Pancreas (tissue), 10 donors: ENCODE data around the gene CNOT4. TPM values are rescaled to one million over a fixed set of nuclear protein-coding genes. Genes with fewer than 3 reads are reported as not detected.
"Not testable (repeated sequence)": the region's sequence is repeated elsewhere in the genome, so short reads cannot be mapped to it uniquely, and the experiment has no call there.

Experiments
- ATAC-seq, 4 donors: fragments of 200-7000 bp; cut with Tn5 transposase; one replicate each; pipeline versions ENCODE4 v1.8.0 to v1.9.1; 2020; ENCODE audit warnings: mild to moderate bottlenecking in 4 of 4, moderate library complexity in 4 of 4
- DNase-seq, 6 donors: peaks; one replicate each; pipeline ENCODE4 v3.0.0-alpha.2; 2020
- FAIRE-seq: peaks from 2 replicates; lab custom pipeline; 2012; peaks lifted over from hg19 to GRCh38; lab: Jason Lieb, UNC
- H3K27ac ChIP-seq, 4 donors: fragments of 200-600 bp; sonication (generic); 1 replicate in 3 of 4; 2 replicates in 1 of 4; pipeline versions ENCODE4 v1.5.0 to v1.8.0; 2020
- H3K27me3 ChIP-seq, 4 donors: fragments of 200-600 bp; one replicate each; pipeline ENCODE4 v1.8.0; 2021
- H3K36me3 ChIP-seq, 3 donors: fragments of 200-600 bp; sonication (generic) in 1 of 3; one replicate each; pipeline versions ENCODE4 v1.5.0 to v1.8.0; 2020 to 2021
- H3K4me1 ChIP-seq, 3 donors: fragments of 200-600 bp; one replicate each; pipeline ENCODE4 v1.8.0; 2021
- H3K4me3 ChIP-seq, 4 donors: fragments of 200-600 bp; sonication (generic) in 2 of 4; one replicate each; pipeline versions ENCODE4 v1.5.0 to v1.8.0; 2020 to 2021
- H3K9me3 ChIP-seq, 4 donors: fragments of 200-600 bp; one replicate each; pipeline ENCODE4 v1.8.0; 2021
- WGBS, 2 donors: extraction: QIAGEN DNeasy Blood & Tissue Kit; methylation state at CpG; one replicate each; pipeline ENCODE4 v1.1.7; 2013; 5-methylcytosine and 5-hydroxymethylcytosine counted together
- intact Hi-C, 3 donors: fragments of 100-400 bp; cut with DNase I; formaldehyde crosslinking; loops; one replicate each; pipeline versions ENCODE4 v1.11.1 to v1.14.2; 2022
- polyA plus RNA-seq, 2 donors: library from polyadenylated mRNA; stranded (reverse); fragments of 200-250 nt; gene quantifications; one replicate each; pipeline ENCODE4 v1.2.3, GENCODE V29; 2013
- total RNA-seq, 6 donors: library from RNA; stranded (reverse); fragmentation: NEBNext Ultra II Directional in 4 of 6; extraction: Animal tissue kit (Norgen Biotek cat#: 25700) in 4 of 6; gene quantifications; one replicate each; pipeline versions ENCODE4 v1.2.1 to v1.2.4, GENCODE V29; 2021 to 2023
- TF ChIP-seq, protein P1 (sequence below), 4 donors: fragments of 200-600 bp; sonication (generic) in 3 of 4; IDR thresholded peaks; one replicate each; pipeline versions ENCODE4 v1.5.0 to v1.8.0; 2021; ENCODE audit warnings: antibody characterized with exemption in 4 of 4
- donor health status: healthy with polysubstance abuse.
- donor health status: DM: no; HTN: no; CAD: no; lungs with moderate emphysema.
- donor health status: DM: no; HTN: no; CAD: no.
- donor health status: control.
- donor health status: control.
- donor health status: Bipolar disorder and iron deficiency.
- donor health status: DM: yes; HTN: yes; CAD: no.
- donor health status: DM: no; HTN: no; CAD: no.
- donor health status: DM: no; HTN: no; CAD: no.
- donor health status: DM: yes; HTN: yes; CAD: no.

The CNOT4 gene
- total and polyA plus RNA-seq, 8 donors, result 5.5 to 15.0 (median 10.3) TPM

DNA sequence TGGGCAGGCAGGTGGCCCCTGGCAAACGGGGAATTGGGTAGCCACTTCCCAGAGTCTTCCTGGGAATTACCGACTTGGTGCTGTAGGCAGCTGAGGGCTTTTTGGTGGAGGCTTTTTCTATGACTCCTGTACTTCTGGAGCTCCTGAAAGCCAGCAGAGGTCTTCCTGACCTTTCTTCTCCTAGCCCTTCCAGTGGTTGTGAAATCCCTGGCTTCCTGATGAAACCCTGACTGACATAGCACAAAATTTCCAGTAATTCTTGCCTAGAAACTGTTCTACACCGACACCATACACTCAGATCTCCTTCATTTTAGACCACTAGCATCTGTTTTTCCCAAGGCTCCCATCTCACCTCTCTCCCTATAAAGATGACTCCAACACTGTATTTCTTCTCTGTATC lies 156.1 kb downstream of the CNOT4 start:
- peak in 1 of 4 donors; percentile 30 for ATAC-seq
- WGBS, 2 donors, result 82 to 94% methylated on average over 3 of the region's 3 CpGs

DNA sequence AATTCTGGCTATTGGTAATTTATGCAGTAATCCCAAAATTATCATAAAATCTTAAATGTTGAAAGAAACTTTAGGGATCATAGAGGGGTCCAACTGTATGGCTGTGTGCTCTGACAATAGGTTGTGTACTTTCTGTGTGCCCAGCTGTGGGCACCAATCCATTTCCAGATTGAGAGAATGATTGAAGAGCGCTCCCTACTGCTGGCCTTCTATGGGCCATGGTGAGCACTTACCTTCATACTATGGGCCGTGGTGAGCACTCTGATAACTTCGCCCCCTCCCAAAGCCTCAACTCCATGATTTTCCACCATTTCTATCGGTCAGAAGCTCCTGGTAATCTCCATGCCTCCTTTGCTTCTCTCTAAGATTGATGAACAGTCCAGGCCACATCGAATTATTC lies 157.6 kb downstream of the CNOT4 start:
- intact Hi-C loops, result no loop called here
- FAIRE-seq (no peak), ATAC-seq (no peak), DNase-seq (no peak)
- H3K9me3 ChIP-seq, result no peaks in the 10 kb centered on the region
- TF ChIP-seq, protein P1, sequence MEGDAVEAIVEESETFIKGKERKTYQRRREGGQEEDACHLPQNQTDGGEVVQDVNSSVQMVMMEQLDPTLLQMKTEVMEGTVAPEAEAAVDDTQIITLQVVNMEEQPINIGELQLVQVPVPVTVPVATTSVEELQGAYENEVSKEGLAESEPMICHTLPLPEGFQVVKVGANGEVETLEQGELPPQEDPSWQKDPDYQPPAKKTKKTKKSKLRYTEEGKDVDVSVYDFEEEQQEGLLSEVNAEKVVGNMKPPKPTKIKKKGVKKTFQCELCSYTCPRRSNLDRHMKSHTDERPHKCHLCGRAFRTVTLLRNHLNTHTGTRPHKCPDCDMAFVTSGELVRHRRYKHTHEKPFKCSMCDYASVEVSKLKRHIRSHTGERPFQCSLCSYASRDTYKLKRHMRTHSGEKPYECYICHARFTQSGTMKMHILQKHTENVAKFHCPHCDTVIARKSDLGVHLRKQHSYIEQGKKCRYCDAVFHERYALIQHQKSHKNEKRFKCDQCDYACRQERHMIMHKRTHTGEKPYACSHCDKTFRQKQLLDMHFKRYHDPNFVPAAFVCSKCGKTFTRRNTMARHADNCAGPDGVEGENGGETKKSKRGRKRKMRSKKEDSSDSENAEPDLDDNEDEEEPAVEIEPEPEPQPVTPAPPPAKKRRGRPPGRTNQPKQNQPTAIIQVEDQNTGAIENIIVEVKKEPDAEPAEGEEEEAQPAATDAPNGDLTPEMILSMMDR (IDR thresholded peaks at IDR 0.05), result no peak
- H3K4me1 ChIP-seq, result no peaks in the 10 kb centered on the region
- no peaks in the 10 kb centered on the region for H3K27me3 ChIP-seq
- H3K36me3 ChIP-seq, result no peaks in the 10 kb centered on the region
- H3K27ac ChIP-seq, result no peak overlapping the region
- H3K4me3 ChIP-seq, result no peak overlapping the region
- 85% methylated on average over 5 of the region's 5 CpGs for WGBS, 2 donors

More for the DNA sequence above, 156.1 kb downstream of the CNOT4 start:
- no peak overlapping the region for H3K4me3 ChIP-seq
- no peak for DNase-seq
- no peaks in the 10 kb centered on the region for H3K9me3 ChIP-seq
- TF ChIP-seq, protein P1 (IDR thresholded peaks at IDR 0.05), result no peak
- H3K27ac ChIP-seq, result no peak overlapping the region
- no peaks in the 10 kb centered on the region for H3K36me3 ChIP-seq
- FAIRE-seq, result no peak
- no peaks in the 10 kb centered on the region for H3K4me1 ChIP-seq
- no peaks in the 10 kb centered on the region for H3K27me3 ChIP-seq
- intact Hi-C loops, result no loop called here

DNA sequence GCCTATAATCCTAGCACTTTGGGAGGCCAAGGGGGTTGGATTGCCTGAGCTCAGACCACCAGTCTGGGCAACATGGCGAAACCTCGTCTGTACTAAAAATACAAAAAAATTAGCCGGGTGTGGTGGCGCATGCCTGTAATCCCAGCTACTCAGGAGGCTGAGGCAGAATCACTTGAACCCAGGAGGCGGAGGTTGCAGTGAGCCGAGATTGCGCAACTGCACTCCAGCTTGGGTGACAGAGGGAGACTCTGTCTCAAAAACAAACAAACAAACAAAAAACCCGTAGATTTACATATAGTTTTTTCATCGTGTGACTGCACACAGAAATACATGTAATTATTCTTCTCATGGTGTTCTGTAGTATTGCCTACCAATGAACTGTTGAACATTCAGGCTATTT lies 158.8 kb downstream of the CNOT4 start:
- FAIRE-seq, H3K36me3 ChIP-seq, ATAC-seq, H3K27me3 ChIP-seq, H3K9me3 ChIP-seq, H3K4me1 ChIP-seq, H3K4me3 ChIP-seq, H3K27ac ChIP-seq, intact Hi-C loops, DNase-seq: not testable (repeated sequence)
- 86 to 89% methylated on average over 9 of the region's 9 CpGs for WGBS, 2 donors

DNA sequence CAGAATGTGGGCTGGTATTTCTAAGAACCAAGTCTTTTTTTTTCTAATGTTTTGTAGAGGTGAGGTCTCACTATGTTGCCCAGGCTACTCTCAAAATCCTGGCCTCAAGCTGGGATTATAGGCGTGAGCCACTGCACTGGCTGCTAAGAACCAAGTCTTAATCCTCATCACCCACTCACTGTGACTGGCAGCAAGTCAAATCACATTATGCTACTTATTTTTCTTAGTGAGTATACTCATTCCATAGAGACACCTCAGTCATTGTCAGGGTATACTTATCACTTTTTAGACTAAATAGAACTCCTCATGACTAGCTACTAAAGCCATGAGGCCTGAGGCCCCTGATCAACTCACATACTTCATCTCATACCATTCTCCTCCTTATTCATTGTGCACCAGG lies 160.2 kb downstream of the CNOT4 start:
- DNase-seq (no peak), ATAC-seq (no peak), FAIRE-seq (no peak)
- TF ChIP-seq, protein P1 (IDR thresholded peaks at IDR 0.05), result no peak
- H3K27ac ChIP-seq, result no peak overlapping the region
- no peaks in the 10 kb centered on the region for H3K27me3 ChIP-seq
- intact Hi-C loops, result no loop called here
- H3K36me3 ChIP-seq, result no peaks in the 10 kb centered on the region
- H3K9me3 ChIP-seq, result no peaks in the 10 kb centered on the region
- 83 to 93% methylated on average over 1 of the region's 1 CpG for WGBS, 2 donors
- no peaks in the 10 kb centered on the region for H3K4me1 ChIP-seq
- H3K4me3 ChIP-seq, result no peak overlapping the region

DNA sequence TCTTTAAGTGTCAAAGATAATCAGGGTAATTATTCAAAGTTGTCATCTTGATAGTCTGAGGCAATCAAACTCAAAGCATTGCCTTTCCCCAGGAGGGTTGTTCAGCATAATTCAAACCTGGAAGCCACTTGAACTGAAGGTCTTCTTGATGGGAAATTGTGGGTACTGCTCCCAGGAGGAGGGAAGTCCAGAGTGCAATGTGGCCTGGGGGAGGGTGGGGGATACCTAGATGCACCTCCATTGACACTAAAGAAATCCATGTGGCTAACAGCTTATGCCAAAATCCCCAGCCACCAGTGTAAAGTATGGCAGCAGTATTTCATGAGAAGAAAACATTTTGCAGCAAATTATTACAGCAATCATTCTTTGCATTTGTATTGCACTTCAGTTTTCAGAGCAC lies 161.4 kb downstream of the CNOT4 start:
- Histone ChIP-seq H3K9me3 (no peaks in the 10 kb centered on the region), H3K4me3 (no peak overlapping the region), H3K27me3 (no peaks in the 10 kb centered on the region), H3K36me3 (no peaks in the 10 kb centered on the region), H3K4me1 (no peaks in the 10 kb centered on the region), H3K27ac (no peak overlapping the region)
- TF ChIP-seq, protein P1 (IDR thresholded peaks at IDR 0.05), result no peak
- no peak for FAIRE-seq
- no peak for DNase-seq
- no peak for ATAC-seq
- intact Hi-C loops, result no loop called here
